Measurements from ENCODE around the gene PHC1.
"Not testable (repeated sequence)": the region's sequence is repeated elsewhere in the genome, so short reads cannot be mapped to it uniquely, and the experiment has no call there.

PHC1 gene

GRCh38 chr12:8894378-8894777 is 19.9 kb upstream of the PHC1 start:
- Histone ChIP-seq H3K9me3 (ENCODE audit: control insufficient read depth in 1 of 2, low read length in 2 of 2) (no peaks in the 10 kb centered on the region), H3K27me3 (ENCODE audit: low read depth, low read length) (no peaks in the 10 kb centered on the region), H3K4me1 (ENCODE audit: control insufficient read depth in 1 of 2, insufficient read depth in 2 of 2, low read length in 2 of 2) (no peaks in the 10 kb centered on the region), H3K36me3 (ENCODE audit: control insufficient read depth in 1 of 2, insufficient read depth in 2 of 2, low read length in 2 of 2) (no peaks in the 10 kb centered on the region), H3K4me3 (ENCODE audit: low read depth in 1 of 2, low read length in 2 of 2) (no peak overlapping the region), H3K27ac (ENCODE audit: low read length) (no peak overlapping the region)

GRCh38 chr12:8894986-8895385 is 19.3 kb upstream of the PHC1 start:
- Histone ChIP-seq H3K36me3 (ENCODE audit: control insufficient read depth in 1 of 2, insufficient read depth in 2 of 2, low read length in 2 of 2) (no peaks in the 10 kb centered on the region), H3K9me3 (ENCODE audit: control insufficient read depth in 1 of 2, low read length in 2 of 2) (no peaks in the 10 kb centered on the region), H3K27me3 (ENCODE audit: low read depth, low read length) (no peaks in the 10 kb centered on the region), H3K4me1 (ENCODE audit: control insufficient read depth in 1 of 2, insufficient read depth in 2 of 2, low read length in 2 of 2) (no peaks in the 10 kb centered on the region), H3K4me3 (ENCODE audit: low read depth in 1 of 2, low read length in 2 of 2) (no peak overlapping the region), H3K27ac (ENCODE audit: low read length) (no peak overlapping the region)

- no peaks in the 10 kb centered on the region for H3K4me1 ChIP-seq (ENCODE audit: control insufficient read depth in 1 of 2, insufficient read depth in 2 of 2, low read length in 2 of 2)
Measured at GRCh38 chr12:8897081-8897480, 17.2 kb upstream of the PHC1 start.

GRCh38 chr12:8899830-8900229 is 14.5 kb upstream of the PHC1 start:
- no peaks in the 10 kb centered on the region for H3K27me3 ChIP-seq (ENCODE audit: low read depth, low read length)
- no peak overlapping the region for H3K4me3 ChIP-seq (ENCODE audit: low read depth in 1 of 2, low read length in 2 of 2)
- H3K36me3 ChIP-seq (ENCODE audit: control insufficient read depth in 1 of 2, insufficient read depth in 2 of 2, low read length in 2 of 2), result no peaks in the 10 kb centered on the region
- H3K4me1 ChIP-seq (ENCODE audit: control insufficient read depth in 1 of 2, insufficient read depth in 2 of 2, low read length in 2 of 2), result no peaks in the 10 kb centered on the region
- no peaks in the 10 kb centered on the region for H3K9me3 ChIP-seq (ENCODE audit: control insufficient read depth in 1 of 2, low read length in 2 of 2)
- H3K27ac ChIP-seq (ENCODE audit: low read length), result no peak overlapping the region

More at GRCh38 chr12:8897081-8897480, 17.2 kb upstream of the PHC1 start:
- Histone ChIP-seq H3K4me3 (ENCODE audit: low read depth in 1 of 2, low read length in 2 of 2) (no peak overlapping the region), H3K9me3 (ENCODE audit: control insufficient read depth in 1 of 2, low read length in 2 of 2) (no peaks in the 10 kb centered on the region), H3K27ac (ENCODE audit: low read length) (no peak overlapping the region), H3K36me3 (ENCODE audit: control insufficient read depth in 1 of 2, insufficient read depth in 2 of 2, low read length in 2 of 2) (no peaks in the 10 kb centered on the region), H3K27me3 (ENCODE audit: low read depth, low read length) (no peaks in the 10 kb centered on the region)

GRCh38 chr12:8902703-8903102 is 11.6 kb upstream of the PHC1 start:
- not testable (repeated sequence) for H3K36me3 ChIP-seq (ENCODE audit: control insufficient read depth in 1 of 2, insufficient read depth in 2 of 2, low read length in 2 of 2); H3K4me1 ChIP-seq (ENCODE audit: control insufficient read depth in 1 of 2, insufficient read depth in 2 of 2, low read length in 2 of 2); H3K27me3 ChIP-seq (ENCODE audit: low read depth, low read length); H3K27ac ChIP-seq (ENCODE audit: low read length); H3K4me3 ChIP-seq (ENCODE audit: low read depth in 1 of 2, low read length in 2 of 2); H3K9me3 ChIP-seq (ENCODE audit: control insufficient read depth in 1 of 2, low read length in 2 of 2)

GRCh38 chr12:8903646-8904045 is 10.7 kb upstream of the PHC1 start:
- no peaks in the 10 kb centered on the region for H3K27me3 ChIP-seq (ENCODE audit: low read depth, low read length)

GRCh38 chr12:8904665-8905064 is 9.6 kb upstream of the PHC1 start:
- H3K27me3 ChIP-seq (ENCODE audit: low read depth, low read length), result no peaks in the 10 kb centered on the region
- H3K9me3 ChIP-seq (ENCODE audit: control insufficient read depth in 1 of 2, low read length in 2 of 2), result no peaks in the 10 kb centered on the region
- H3K27ac ChIP-seq (ENCODE audit: low read length), result no peak overlapping the region
- H3K36me3 ChIP-seq (ENCODE audit: control insufficient read depth in 1 of 2, insufficient read depth in 2 of 2, low read length in 2 of 2), result no peaks in the 10 kb centered on the region
- H3K4me3 ChIP-seq (ENCODE audit: low read depth in 1 of 2, low read length in 2 of 2), result no peak overlapping the region
- no peaks in the 10 kb centered on the region for H3K4me1 ChIP-seq (ENCODE audit: control insufficient read depth in 1 of 2, insufficient read depth in 2 of 2, low read length in 2 of 2)

More at GRCh38 chr12:8903646-8904045, 10.7 kb upstream of the PHC1 start:
- no peaks in the 10 kb centered on the region for H3K36me3 ChIP-seq (ENCODE audit: control insufficient read depth in 1 of 2, insufficient read depth in 2 of 2, low read length in 2 of 2)
- H3K4me1 ChIP-seq (ENCODE audit: control insufficient read depth in 1 of 2, insufficient read depth in 2 of 2, low read length in 2 of 2), result no peaks in the 10 kb centered on the region
- H3K27ac ChIP-seq (ENCODE audit: low read length), result no peak overlapping the region
- no peak overlapping the region for H3K4me3 ChIP-seq (ENCODE audit: low read depth in 1 of 2, low read length in 2 of 2)
- no peaks in the 10 kb centered on the region for H3K9me3 ChIP-seq (ENCODE audit: control insufficient read depth in 1 of 2, low read length in 2 of 2)

GRCh38 chr12:8905546-8905945 is 8.8 kb upstream of the PHC1 start:
- Histone ChIP-seq H3K4me1 (ENCODE audit: control insufficient read depth in 1 of 2, insufficient read depth in 2 of 2, low read length in 2 of 2) (no peaks in the 10 kb centered on the region), H3K4me3 (ENCODE audit: low read depth in 1 of 2, low read length in 2 of 2) (no peak overlapping the region), H3K9me3 (ENCODE audit: control insufficient read depth in 1 of 2, low read length in 2 of 2) (no peaks in the 10 kb centered on the region), H3K27me3 (ENCODE audit: low read depth, low read length) (no peaks in the 10 kb centered on the region), H3K27ac (ENCODE audit: low read length) (no peak overlapping the region), H3K36me3 (ENCODE audit: control insufficient read depth in 1 of 2, insufficient read depth in 2 of 2, low read length in 2 of 2) (no peaks in the 10 kb centered on the region)

- Histone ChIP-seq H3K27ac (ENCODE audit: low read length) (no peak overlapping the region), H3K4me3 (ENCODE audit: low read depth in 1 of 2, low read length in 2 of 2) (no peak overlapping the region), H3K36me3 (ENCODE audit: control insufficient read depth in 1 of 2, insufficient read depth in 2 of 2, low read length in 2 of 2) (no peaks in the 10 kb centered on the region), H3K27me3 (ENCODE audit: low read depth, low read length) (no peaks in the 10 kb centered on the region), H3K9me3 (ENCODE audit: control insufficient read depth in 1 of 2, low read length in 2 of 2) (no peaks in the 10 kb centered on the region), H3K4me1 (ENCODE audit: control insufficient read depth in 1 of 2, insufficient read depth in 2 of 2, low read length in 2 of 2) (no peaks in the 10 kb centered on the region)
Measured at GRCh38 chr12:8906266-8907180, 7.8 kb upstream of the PHC1 start.

- H3K27me3 ChIP-seq (ENCODE audit: low read depth, low read length), result no peaks in the 10 kb centered on the region
- no peak overlapping the region for H3K4me3 ChIP-seq (ENCODE audit: low read depth in 1 of 2, low read length in 2 of 2)
- H3K9me3 ChIP-seq (ENCODE audit: control insufficient read depth in 1 of 2, low read length in 2 of 2), result no peaks in the 10 kb centered on the region
- no peaks in the 10 kb centered on the region for H3K36me3 ChIP-seq (ENCODE audit: control insufficient read depth in 1 of 2, insufficient read depth in 2 of 2, low read length in 2 of 2)
- H3K4me1 ChIP-seq (ENCODE audit: control insufficient read depth in 1 of 2, insufficient read depth in 2 of 2, low read length in 2 of 2), result no peaks in the 10 kb centered on the region
- H3K27ac ChIP-seq (ENCODE audit: low read length), result no peak overlapping the region
Measured at GRCh38 chr12:8907513-8907912, 6.8 kb upstream of the PHC1 start.

GRCh38 chr12:8909752-8910151 is 4.6 kb upstream of the PHC1 start:
- Histone ChIP-seq H3K27me3 (ENCODE audit: low read depth, low read length) (no peaks in the 10 kb centered on the region), H3K36me3 (ENCODE audit: control insufficient read depth in 1 of 2, insufficient read depth in 2 of 2, low read length in 2 of 2) (no peaks in the 10 kb centered on the region), H3K27ac (ENCODE audit: low read length) (no peak overlapping the region), H3K4me3 (ENCODE audit: low read depth in 1 of 2, low read length in 2 of 2) (no peak overlapping the region), H3K4me1 (ENCODE audit: control insufficient read depth in 1 of 2, insufficient read depth in 2 of 2, low read length in 2 of 2) (no peaks in the 10 kb centered on the region), H3K9me3 (ENCODE audit: control insufficient read depth in 1 of 2, low read length in 2 of 2) (no peaks in the 10 kb centered on the region)

Measured in muscle layer of duodenum (tissue), 2 donors.